LNCAP (cell line): ENCODE measurements around the gene CNGA2.

Experiments used
- CTCF ChIP-seq: fragments of 450-650 bp; IDR thresholded peaks from 2 replicates; pipeline ENCODE4 v1.5.1; 2017; ENCODE audit warnings: mild to moderate bottlenecking

Gene CNGA2

GRCh38 chrX:151791961-151792360 is 57.4 kb downstream of the CNGA2 start:
- TF ChIP-seq CTCF, result no peak

GRCh38 chrX:151792505-151792904 is 58.0 kb downstream of the CNGA2 start:
- TF ChIP-seq CTCF, result no peak

GRCh38 chrX:151793886-151794285 is 59.3 kb downstream of the CNGA2 start:
- TF ChIP-seq CTCF, result no peak
